Gastrocnemius medialis (tissue), 4 donors: ENCODE results near the gene TRAPPC5. TPM values are rescaled to one million over a fixed set of nuclear protein-coding genes. Genes with fewer than 3 reads are reported as not detected.

Experiments
- ATAC-seq, 2 donors: fragments of 150-250 bp; one replicate each; pipeline ENCODE4 v1.9.1; 2016
- DNase-seq, 2 donors: peaks; one replicate each; pipeline ENCODE4 v3.0.0-alpha.2; 2019
- H3K27ac ChIP-seq, 4 donors: fragments of 200-600 bp; sonication (generic); 1 replicate in 1 of 4; 2 replicates in 3 of 4; pipeline ENCODE4 v1.5.1; 2016 to 2018; ENCODE audit warnings: mild to moderate bottlenecking in 2 of 4, moderate library complexity in 1 of 4
- H3K27me3 ChIP-seq, 3 donors: fragments of 200-600 bp; sonication (generic) in 2 of 3; 1 replicate in 1 of 3; 2 replicates in 2 of 3; pipeline versions ENCODE4 v1.5.1 to v1.6.0; 2016 to 2019; ENCODE audit warnings: mild to moderate bottlenecking in 1 of 3, moderate library complexity in 1 of 3
- H3K36me3 ChIP-seq, 2 donors: fragments of 200-600 bp; sonication (generic) in 1 of 2; one replicate each; pipeline ENCODE4 v1.5.1; 2017 to 2018
- H3K4me1 ChIP-seq, 2 donors: fragments of 200-600 bp; sonication (generic) in 1 of 2; one replicate each; pipeline ENCODE4 v1.5.1; 2016 to 2017; ENCODE audit warnings: mild to moderate bottlenecking in 2 of 2
- H3K4me3 ChIP-seq, 4 donors: fragments of 200-600 bp; sonication (generic) in 3 of 4; 1 replicate in 1 of 4; 2 replicates in 3 of 4; pipeline ENCODE4 v1.5.1; 2016 to 2019; ENCODE audit warnings: mild to moderate bottlenecking in 2 of 4
- H3K9me3 ChIP-seq, 3 donors: fragments of 200-600 bp; sonication (generic) in 2 of 3; 1 replicate in 1 of 3; 2 replicates in 2 of 3; pipeline ENCODE4 v1.5.1; 2016 to 2019
- CTCF ChIP-seq, 5 experiments: fragments of 450-650 bp in 3 of 5; fragments of 200-600 bp in 2 of 5; sonication (generic) in 2 of 5; IDR thresholded peaks in 4 of 5; conservative IDR thresholded peaks in 1 of 5; 1 replicate in 4 of 5; 2 replicates in 1 of 5; pipeline ENCODE4 v1.5.1; 2016 to 2019; ENCODE audit warnings: antibody characterized with exemption in 5 of 5, mild to moderate bottlenecking in 3 of 5, moderate library complexity in 3 of 5
- POLR2A ChIP-seq, 2 donors: fragments of 450-650 bp; IDR thresholded peaks; one replicate each; pipeline ENCODE4 v1.6.1; 2017; ENCODE audit warnings: antibody characterized with exemption in 2 of 2, mild to moderate bottlenecking in 2 of 2, moderate library complexity in 2 of 2
- in situ Hi-C, 4 donors: fragments of 200-750 bp; cut with MboI; loops; one replicate each; pipeline versions ENCODE4 v1.15.0 to v1.8.0; 2017; ENCODE audit warnings: low sequenced_read_pairs in 4 of 4
- intact Hi-C: fragments of 100-400 bp; cut with DNase I; formaldehyde crosslinking; loops from one replicate; pipeline ENCODE4 v1.15.1; 2023; ENCODE audit warnings: low total_unique reads
- total RNA-seq, 4 donors: library from RNA; depleted of rRNA; stranded (reverse); fragments of >200 nt; gene quantifications; one replicate each; pipeline versions ENCODE4 v1.1.0 to v1.2.3, GENCODE V29; 2016

TRAPPC5 gene
- total RNA-seq, 4 donors from 2014 or later = 109 to 146 (median 126) TPM

- DNase-seq (no peak), ATAC-seq (no peak)
- Histone ChIP-seq H3K27ac (no peak overlapping the region), H3K4me3 (no peak overlapping the region), H3K9me3 (no peaks in the 10 kb centered on the region), H3K4me1 (peaks cover 0 to 3% of the 10 kb centered on the region in 2 donors), H3K27me3 (peaks cover 30 to 42% (median 32%) of the 10 kb centered on the region in 3 donors), H3K36me3 (no peaks in the 10 kb centered on the region)
- intact Hi-C loops = no loop called here
- TF ChIP-seq CTCF (IDR thresholded peaks at IDR 0.05 in 4 of 5, conservative IDR thresholded peaks at IDR 0.05 in 1 of 5) = no peak
- TF ChIP-seq POLR2A (IDR thresholded peaks at IDR 0.05) = no peak
- in situ Hi-C loops = no loop called here
Measured at GRCh38 chr19:7638802-7639465, 41.7 kb upstream of the TRAPPC5 start.

- H3K36me3 ChIP-seq = no peaks in the 10 kb centered on the region
Measured at GRCh38 chr19:7639863-7640348, 40.7 kb upstream of the TRAPPC5 start.

GRCh38 chr19:7640803-7641202 lies 39.8 kb upstream of the TRAPPC5 start:
- intact Hi-C loops (no loop called here), in situ Hi-C loops (no loop called here)
- Histone ChIP-seq H3K27me3 (peaks cover 28 to 35% (median 29%) of the 10 kb centered on the region in 3 donors), H3K36me3 (no peaks in the 10 kb centered on the region), H3K4me3 (no peak overlapping the region), H3K27ac (no peak overlapping the region), H3K9me3 (no peaks in the 10 kb centered on the region), H3K4me1 (peaks cover 0 to under 1% of the 10 kb centered on the region in 2 donors)
- TF ChIP-seq CTCF (IDR thresholded peaks at IDR 0.05 in 4 of 5, conservative IDR thresholded peaks at IDR 0.05 in 1 of 5) (no peak), POLR2A (IDR thresholded peaks at IDR 0.05) (no peak)
- ATAC-seq (no peak), DNase-seq (no peak)

More at GRCh38 chr19:7639863-7640348, 40.7 kb upstream of the TRAPPC5 start:
- ATAC-seq (no peak), DNase-seq (no peak)
- in situ Hi-C loops = no loop called here
- Histone ChIP-seq H3K4me3 (no peak overlapping the region), H3K27me3 (peaks cover 30 to 42% (median 32%) of the 10 kb centered on the region in 3 donors), H3K27ac (no peak overlapping the region), H3K4me1 (peaks cover 0 to 3% of the 10 kb centered on the region in 2 donors), H3K9me3 (no peaks in the 10 kb centered on the region)
- intact Hi-C loops = no loop called here
- TF ChIP-seq POLR2A (IDR thresholded peaks at IDR 0.05) = no peak
- TF ChIP-seq CTCF (IDR thresholded peaks at IDR 0.05 in 4 of 5, conservative IDR thresholded peaks at IDR 0.05 in 1 of 5) = no peak

GRCh38 chr19:7641290-7642276 lies 39.0 kb upstream of the TRAPPC5 start:
- in situ Hi-C loops (no loop called here), intact Hi-C loops (no loop called here)
- DNase-seq = no peak
- no peak for TF ChIP-seq CTCF (IDR thresholded peaks at IDR 0.05 in 4 of 5, conservative IDR thresholded peaks at IDR 0.05 in 1 of 5)
- no peak for TF ChIP-seq POLR2A (IDR thresholded peaks at IDR 0.05)
- Histone ChIP-seq H3K27ac (no peak overlapping the region), H3K4me1 (no peaks in the 10 kb centered on the region), H3K4me3 (no peak overlapping the region), H3K27me3 (peaks cover 20 to 27% (median 21%) of the 10 kb centered on the region in 3 donors), H3K36me3 (no peaks in the 10 kb centered on the region), H3K9me3 (no peaks in the 10 kb centered on the region)
- ATAC-seq = no peak
